WTC11 (cell line): ENCODE data around the gene MYO9A. TPM values are rescaled to one million over a fixed set of nuclear protein-coding genes. Genes with fewer than 3 reads are reported as not detected.

Source experiments
- ATAC-seq: fragments of 200-7000 bp; cut with Tn5 transposase; 2 replicates; pipeline ENCODE4 v1.10.0; 2021; ENCODE audit warnings: mild to moderate bottlenecking, moderate library complexity
- CTCF ChIA-PET: fragments of 300-600 bp; sonication (Branson Sonifier 250); formaldehyde crosslinking; loops from one replicate; lab custom pipeline; 2021; ENCODE audit warnings: antibody characterized with exemption; lab: Charles Lee
- POLR2A ChIA-PET: fragments of 350-600 bp; sonication (Branson Sonifier 250); formaldehyde crosslinking; loops from one replicate; lab custom pipeline; 2021; ENCODE audit warnings: antibody characterized with exemption; lab: Charles Lee
- DNase-seq: peaks from one replicate; pipeline ENCODE4 v3.0.0; 2021; ENCODE audit warnings: low spot score
- H3K27ac Mint-ChIP-seq: 2 replicates; pipeline ENCODE4 v1.8.0; 2021; ENCODE audit warnings: mixed read lengths
- H3K27me3 Mint-ChIP-seq: 2 replicates; pipeline ENCODE4 v1.8.0; 2021; ENCODE audit warnings: low read depth, mild to moderate bottlenecking, moderate library complexity, mixed read lengths
- H3K36me3 Mint-ChIP-seq: 2 replicates; pipeline ENCODE4 v1.8.0; 2021; ENCODE audit warnings: mixed read lengths
- H3K4me1 Mint-ChIP-seq: 2 replicates; pipeline ENCODE4 v1.8.0; 2022; ENCODE audit warnings: mixed read lengths
- H3K4me3 Mint-ChIP-seq: 2 replicates; pipeline ENCODE4 v1.8.0; 2021; ENCODE audit warnings: mild to moderate bottlenecking, moderate library complexity, mixed read lengths
- H3K9me3 Mint-ChIP-seq: 2 replicates; pipeline ENCODE4 v1.8.0; 2021; ENCODE audit warnings: mixed read lengths
- ESRRA ChIP-seq: sonication (generic); formaldehyde crosslinking; IDR thresholded peaks from 2 replicates; pipeline ENCODE4 v1.8.1; 2022; ENCODE audit warnings: mild to moderate bottlenecking, missing genetic modification reagents, borderline replicate concordance
- ETV6 ChIP-seq: sonication (generic); formaldehyde crosslinking; IDR thresholded peaks from 2 replicates; pipeline ENCODE4 v1.8.1; 2022; ENCODE audit warnings: mild to moderate bottlenecking, missing genetic modification reagents
- GTF2I ChIP-seq: fragments of 250-450 bp; sonication (Bioruptor Pico); conservative IDR thresholded peaks from 2 replicates; pipeline ENCODE4 v1.4.0; 2021; ENCODE audit warnings: mild to moderate bottlenecking
- JUN ChIP-seq: sonication (generic); formaldehyde crosslinking; IDR thresholded peaks from 2 replicates; pipeline ENCODE4 v1.8.0; 2023; ENCODE audit warnings: mild to moderate bottlenecking, missing genetic modification reagents
- NR3C1 ChIP-seq: sonication (generic); formaldehyde crosslinking; conservative IDR thresholded peaks from 2 replicates; pipeline ENCODE4 v1.8.1; 2023; ENCODE audit warnings: low read depth, mild to moderate bottlenecking, missing genetic modification reagents
- SP1 ChIP-seq: sonication (generic); formaldehyde crosslinking; conservative IDR thresholded peaks from 2 replicates; pipeline ENCODE4 v1.8.1; 2022; ENCODE audit warnings: missing genetic modification reagents
- TEAD4 ChIP-seq: sonication (generic); formaldehyde crosslinking; IDR thresholded peaks from 2 replicates; pipeline ENCODE4 v1.8.0; 2022; ENCODE audit warnings: mild to moderate bottlenecking, missing genetic modification reagents
- ZNF396 ChIP-seq: fragments of 250-450 bp; sonication (Bioruptor Pico); IDR thresholded peaks from 2 replicates; pipeline ENCODE4 v1.8.0; 2021; ENCODE audit warnings: mild to moderate bottlenecking, moderate library complexity, borderline replicate concordance
- ZNF416 ChIP-seq: fragments of 250-450 bp; sonication (Bioruptor Pico); IDR thresholded peaks from 2 replicates; pipeline ENCODE4 v1.9.0; 2021; ENCODE audit warnings: mild to moderate bottlenecking, inconsistent platforms
- total RNA-seq: library from RNA; stranded (reverse); gene quantifications from 3 replicates; pipeline ENCODE4 v1.2.3, GENCODE V29; 2021
- TF ChIP-seq, protein P1 (sequence below): fragments of 250-450 bp; sonication (Bioruptor Pico); IDR thresholded peaks from 2 replicates; pipeline ENCODE4 v1.9.0; 2021; ENCODE audit warnings: mild to moderate bottlenecking
- TF ChIP-seq, protein P2 (sequence below): sonication (generic); formaldehyde crosslinking; IDR thresholded peaks from 2 replicates; pipeline ENCODE4 v1.8.1; 2022; ENCODE audit warnings: mild to moderate bottlenecking, moderate library complexity, missing genetic modification reagents
- TF ChIP-seq, protein P3 (sequence below): sonication (generic); formaldehyde crosslinking; IDR thresholded peaks from 2 replicates; pipeline ENCODE4 v1.8.1; 2023; ENCODE audit warnings: mild to moderate bottlenecking, missing genetic modification reagents, moderate library complexity
- TF ChIP-seq, protein P4 (sequence below): sonication (generic); formaldehyde crosslinking; IDR thresholded peaks from 2 replicates; pipeline ENCODE4 v1.8.1; 2022; ENCODE audit warnings: mild to moderate bottlenecking, missing genetic modification reagents, moderate library complexity, borderline replicate concordance
- TF ChIP-seq, protein P5 (sequence below): sonication (generic); formaldehyde crosslinking; IDR thresholded peaks from 2 replicates; pipeline ENCODE4 v1.8.1; 2023; ENCODE audit warnings: mild to moderate bottlenecking, missing genetic modification reagents, borderline replicate concordance
- TF ChIP-seq, protein P6 (sequence below): sonication (generic); formaldehyde crosslinking; IDR thresholded peaks from 2 replicates; pipeline ENCODE4 v1.8.0; 2023; ENCODE audit warnings: missing genetic modification reagents

Gene MYO9A
- total RNA-seq, 1 experiment from 2014 or later = 23.5 TPM

DNA sequence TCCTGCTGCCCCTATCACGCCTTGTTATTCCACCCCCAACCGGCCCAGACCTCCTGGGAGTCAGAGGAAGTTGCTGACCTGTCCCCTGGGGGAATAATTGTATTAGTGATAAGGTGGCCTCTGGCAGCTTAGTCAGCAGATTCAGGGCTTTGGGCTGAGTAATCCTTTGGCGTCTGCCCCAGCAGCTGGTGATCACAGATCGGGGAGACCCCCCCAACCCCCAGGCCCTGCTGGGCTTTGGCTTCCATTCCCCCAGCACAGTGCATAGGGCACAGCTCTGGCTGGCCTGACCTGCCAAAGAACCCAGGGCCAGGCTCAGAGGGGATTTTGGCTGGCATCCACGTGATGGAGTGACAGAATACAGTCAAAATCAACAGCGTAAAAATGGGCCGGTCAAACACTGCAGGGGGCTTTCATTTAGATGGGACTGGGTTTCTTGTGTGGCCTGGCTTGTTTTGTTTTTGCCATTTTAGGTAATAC, 311.5 kb downstream of the MYO9A start:
- H3K4me1 Mint-ChIP-seq = peaks cover 48% of the 10 kb centered on the region
- TF ChIP-seq, protein P1, sequence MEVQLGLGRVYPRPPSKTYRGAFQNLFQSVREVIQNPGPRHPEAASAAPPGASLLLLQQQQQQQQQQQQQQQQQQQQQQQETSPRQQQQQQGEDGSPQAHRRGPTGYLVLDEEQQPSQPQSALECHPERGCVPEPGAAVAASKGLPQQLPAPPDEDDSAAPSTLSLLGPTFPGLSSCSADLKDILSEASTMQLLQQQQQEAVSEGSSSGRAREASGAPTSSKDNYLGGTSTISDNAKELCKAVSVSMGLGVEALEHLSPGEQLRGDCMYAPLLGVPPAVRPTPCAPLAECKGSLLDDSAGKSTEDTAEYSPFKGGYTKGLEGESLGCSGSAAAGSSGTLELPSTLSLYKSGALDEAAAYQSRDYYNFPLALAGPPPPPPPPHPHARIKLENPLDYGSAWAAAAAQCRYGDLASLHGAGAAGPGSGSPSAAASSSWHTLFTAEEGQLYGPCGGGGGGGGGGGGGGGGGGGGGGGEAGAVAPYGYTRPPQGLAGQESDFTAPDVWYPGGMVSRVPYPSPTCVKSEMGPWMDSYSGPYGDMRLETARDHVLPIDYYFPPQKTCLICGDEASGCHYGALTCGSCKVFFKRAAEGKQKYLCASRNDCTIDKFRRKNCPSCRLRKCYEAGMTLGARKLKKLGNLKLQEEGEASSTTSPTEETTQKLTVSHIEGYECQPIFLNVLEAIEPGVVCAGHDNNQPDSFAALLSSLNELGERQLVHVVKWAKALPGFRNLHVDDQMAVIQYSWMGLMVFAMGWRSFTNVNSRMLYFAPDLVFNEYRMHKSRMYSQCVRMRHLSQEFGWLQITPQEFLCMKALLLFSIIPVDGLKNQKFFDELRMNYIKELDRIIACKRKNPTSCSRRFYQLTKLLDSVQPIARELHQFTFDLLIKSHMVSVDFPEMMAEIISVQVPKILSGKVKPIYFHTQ (CRISPR knock-in tag) = no peak
- TF ChIP-seq, protein P2, sequence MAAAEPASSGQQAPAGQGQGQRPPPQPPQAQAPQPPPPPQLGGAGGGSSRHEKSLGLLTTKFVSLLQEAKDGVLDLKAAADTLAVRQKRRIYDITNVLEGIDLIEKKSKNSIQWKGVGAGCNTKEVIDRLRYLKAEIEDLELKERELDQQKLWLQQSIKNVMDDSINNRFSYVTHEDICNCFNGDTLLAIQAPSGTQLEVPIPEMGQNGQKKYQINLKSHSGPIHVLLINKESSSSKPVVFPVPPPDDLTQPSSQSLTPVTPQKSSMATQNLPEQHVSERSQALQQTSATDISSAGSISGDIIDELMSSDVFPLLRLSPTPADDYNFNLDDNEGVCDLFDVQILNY = no peak
- TF ChIP-seq ZNF416 (CRISPR knock-in tag) = no peak
- TF ChIP-seq, protein P3, sequence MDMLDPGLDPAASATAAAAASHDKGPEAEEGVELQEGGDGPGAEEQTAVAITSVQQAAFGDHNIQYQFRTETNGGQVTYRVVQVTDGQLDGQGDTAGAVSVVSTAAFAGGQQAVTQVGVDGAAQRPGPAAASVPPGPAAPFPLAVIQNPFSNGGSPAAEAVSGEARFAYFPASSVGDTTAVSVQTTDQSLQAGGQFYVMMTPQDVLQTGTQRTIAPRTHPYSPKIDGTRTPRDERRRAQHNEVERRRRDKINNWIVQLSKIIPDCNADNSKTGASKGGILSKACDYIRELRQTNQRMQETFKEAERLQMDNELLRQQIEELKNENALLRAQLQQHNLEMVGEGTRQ (CRISPR knock-in tag) = peak; percentile 23; the same call in 1 of the 2 replicates
- no peak for DNase-seq
- ChIA-PET POLR2A (no interaction called here), CTCF (interaction anchor here (0.9 to 3.9 kb wide), 6 partner anchors 22 to 350 kb away, joined by 3 to 21 read pairs (median 4); no protein-coding TSS in a partner anchor)
- H3K4me3 Mint-ChIP-seq = peak overlapping the region; percentile 60
- no peaks in the 10 kb centered on the region for H3K9me3 Mint-ChIP-seq
- no peaks in the 10 kb centered on the region for H3K36me3 Mint-ChIP-seq
- no peak for ATAC-seq
- H3K27me3 Mint-ChIP-seq = no peaks in the 10 kb centered on the region; the same call in 1 of the 2 replicates
- H3K27ac Mint-ChIP-seq = peak overlapping the region; percentile 87; the same call in 1 of the 2 replicates

DNA sequence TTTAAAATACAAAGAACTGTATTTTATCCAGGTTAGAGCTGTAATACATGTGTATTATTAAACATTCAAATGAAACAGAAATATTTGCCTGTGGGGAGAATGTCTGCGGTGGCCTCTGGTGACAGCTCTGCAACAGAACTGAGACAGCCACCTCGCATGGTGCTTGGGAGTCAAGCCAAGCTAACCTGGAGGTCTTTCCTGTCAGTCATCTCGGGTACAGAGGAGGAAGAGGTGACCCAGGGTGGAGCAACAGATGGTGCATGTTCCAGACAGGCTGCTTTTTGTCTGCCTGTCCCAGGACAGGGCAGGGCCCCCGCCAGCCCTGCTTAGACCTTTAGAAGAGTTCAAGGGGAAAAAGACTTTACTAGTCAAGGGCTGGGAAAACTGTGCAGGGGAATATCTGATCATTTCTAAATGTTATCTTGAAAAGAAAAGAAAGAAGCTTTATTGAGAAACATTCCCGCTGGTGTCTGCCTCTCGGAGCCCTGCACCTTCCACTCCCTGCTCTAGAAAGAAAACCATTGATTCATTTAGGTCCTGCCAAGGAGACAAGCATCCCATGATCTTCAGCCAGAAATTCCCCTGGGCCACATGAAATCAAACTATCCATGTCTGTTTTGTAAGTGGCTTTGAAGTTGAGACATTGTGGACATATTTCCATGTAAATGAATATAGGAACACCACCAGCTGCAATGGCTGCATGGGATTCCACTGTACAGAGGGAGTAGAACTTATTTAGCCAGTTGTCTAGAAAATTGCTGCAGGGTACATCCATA, 313.1 kb downstream of the MYO9A start:
- DNase-seq (no peak), ATAC-seq (no peak)
- H3K27ac Mint-ChIP-seq = no peak overlapping the region
- H3K4me3 Mint-ChIP-seq = no peak overlapping the region
- TF ChIP-seq ETV6 (CRISPR knock-in tag) (no peak), ZNF396 (CRISPR knock-in tag) (no peak), JUN (CRISPR knock-in tag) (no peak), SP1 (CRISPR knock-in tag) (no peak), ESRRA (CRISPR knock-in tag) (no peak), GTF2I (CRISPR knock-in tag) (no peak), NR3C1 (no peak), TEAD4 (no peak)
- TF ChIP-seq, protein P4, sequence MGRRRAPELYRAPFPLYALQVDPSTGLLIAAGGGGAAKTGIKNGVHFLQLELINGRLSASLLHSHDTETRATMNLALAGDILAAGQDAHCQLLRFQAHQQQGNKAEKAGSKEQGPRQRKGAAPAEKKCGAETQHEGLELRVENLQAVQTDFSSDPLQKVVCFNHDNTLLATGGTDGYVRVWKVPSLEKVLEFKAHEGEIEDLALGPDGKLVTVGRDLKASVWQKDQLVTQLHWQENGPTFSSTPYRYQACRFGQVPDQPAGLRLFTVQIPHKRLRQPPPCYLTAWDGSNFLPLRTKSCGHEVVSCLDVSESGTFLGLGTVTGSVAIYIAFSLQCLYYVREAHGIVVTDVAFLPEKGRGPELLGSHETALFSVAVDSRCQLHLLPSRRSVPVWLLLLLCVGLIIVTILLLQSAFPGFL (CRISPR knock-in tag) = no peak
- TF ChIP-seq, protein P5, sequence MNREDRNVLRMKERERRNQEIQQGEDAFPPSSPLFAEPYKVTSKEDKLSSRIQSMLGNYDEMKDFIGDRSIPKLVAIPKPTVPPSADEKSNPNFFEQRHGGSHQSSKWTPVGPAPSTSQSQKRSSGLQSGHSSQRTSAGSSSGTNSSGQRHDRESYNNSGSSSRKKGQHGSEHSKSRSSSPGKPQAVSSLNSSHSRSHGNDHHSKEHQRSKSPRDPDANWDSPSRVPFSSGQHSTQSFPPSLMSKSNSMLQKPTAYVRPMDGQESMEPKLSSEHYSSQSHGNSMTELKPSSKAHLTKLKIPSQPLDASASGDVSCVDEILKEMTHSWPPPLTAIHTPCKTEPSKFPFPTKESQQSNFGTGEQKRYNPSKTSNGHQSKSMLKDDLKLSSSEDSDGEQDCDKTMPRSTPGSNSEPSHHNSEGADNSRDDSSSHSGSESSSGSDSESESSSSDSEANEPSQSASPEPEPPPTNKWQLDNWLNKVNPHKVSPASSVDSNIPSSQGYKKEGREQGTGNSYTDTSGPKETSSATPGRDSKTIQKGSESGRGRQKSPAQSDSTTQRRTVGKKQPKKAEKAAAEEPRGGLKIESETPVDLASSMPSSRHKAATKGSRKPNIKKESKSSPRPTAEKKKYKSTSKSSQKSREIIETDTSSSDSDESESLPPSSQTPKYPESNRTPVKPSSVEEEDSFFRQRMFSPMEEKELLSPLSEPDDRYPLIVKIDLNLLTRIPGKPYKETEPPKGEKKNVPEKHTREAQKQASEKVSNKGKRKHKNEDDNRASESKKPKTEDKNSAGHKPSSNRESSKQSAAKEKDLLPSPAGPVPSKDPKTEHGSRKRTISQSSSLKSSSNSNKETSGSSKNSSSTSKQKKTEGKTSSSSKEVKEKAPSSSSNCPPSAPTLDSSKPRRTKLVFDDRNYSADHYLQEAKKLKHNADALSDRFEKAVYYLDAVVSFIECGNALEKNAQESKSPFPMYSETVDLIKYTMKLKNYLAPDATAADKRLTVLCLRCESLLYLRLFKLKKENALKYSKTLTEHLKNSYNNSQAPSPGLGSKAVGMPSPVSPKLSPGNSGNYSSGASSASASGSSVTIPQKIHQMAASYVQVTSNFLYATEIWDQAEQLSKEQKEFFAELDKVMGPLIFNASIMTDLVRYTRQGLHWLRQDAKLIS (CRISPR knock-in tag) = no peak
- TF ChIP-seq, protein P6, sequence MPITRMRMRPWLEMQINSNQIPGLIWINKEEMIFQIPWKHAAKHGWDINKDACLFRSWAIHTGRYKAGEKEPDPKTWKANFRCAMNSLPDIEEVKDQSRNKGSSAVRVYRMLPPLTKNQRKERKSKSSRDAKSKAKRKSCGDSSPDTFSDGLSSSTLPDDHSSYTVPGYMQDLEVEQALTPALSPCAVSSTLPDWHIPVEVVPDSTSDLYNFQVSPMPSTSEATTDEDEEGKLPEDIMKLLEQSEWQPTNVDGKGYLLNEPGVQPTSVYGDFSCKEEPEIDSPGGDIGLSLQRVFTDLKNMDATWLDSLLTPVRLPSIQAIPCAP (CRISPR knock-in tag) = no peak
- POLR2A ChIA-PET = no interaction called here
- no peaks in the 10 kb centered on the region for H3K36me3 Mint-ChIP-seq
- H3K27me3 Mint-ChIP-seq = peaks cover 2% of the 10 kb centered on the region; the same call in 1 of the 2 replicates
- CTCF ChIA-PET = interaction anchor here (1.0 to 3.9 kb wide), 7 partner anchors 25 to 379 kb away, joined by 3 to 21 read pairs (median 6); no protein-coding TSS in a partner anchor
- no peaks in the 10 kb centered on the region for H3K9me3 Mint-ChIP-seq
- peaks cover 50% of the 10 kb centered on the region for H3K4me1 Mint-ChIP-seq
